Naive thymus-derived CD4-positive, alpha-beta T cell (primary cell): ENCODE results near the gene LALBA. TPM values are rescaled to one million over a fixed set of nuclear protein-coding genes. Genes with fewer than 3 reads are reported as not detected.
A peak's percentile ranks its signal among the peaks of the same experiment; 100 is the strongest.
"Not testable (repeated sequence)": the region's sequence is repeated elsewhere in the genome, so short reads cannot be mapped to it uniquely, and the experiment has no call there.

Source experiments
- ATAC-seq: fragments of 150-1000 bp; cut with Tn5 transposase; 2 replicates; pipeline ENCODE4 v1.10.0; 2021; ENCODE audit warnings: mild to moderate bottlenecking, moderate library complexity
- CTCF ChIA-PET: fragments of 350-600 bp; sonication (Branson Sonifier 250); formaldehyde crosslinking; loops from one replicate; lab custom pipeline; 2021; ENCODE audit warnings: antibody characterized with exemption; lab: Charles Lee
- POLR2A ChIA-PET: fragments of 350-600 bp; sonication (Branson Sonifier 250); formaldehyde crosslinking; loops from one replicate; lab custom pipeline; 2021; ENCODE audit warnings: antibody characterized with exemption, inconsistent platforms; lab: Charles Lee
- DNase-seq, 9 donors: peaks; one replicate each; pipeline versions ENCODE4 v3.0.0 to v3.0.0-alpha.2; 2020 to 2022; ENCODE audit warnings: mixed read lengths in 1 of 9
- H3K27ac ChIP-seq: one replicate; pipeline ENCODE4 v1.7.0; 2013; ENCODE audit warnings: mild to moderate bottlenecking, low read depth, low read length, moderate library complexity
- H3K27me3 ChIP-seq, 2 donors: one replicate each; pipeline ENCODE4 v1.7.0; 2013; ENCODE audit warnings: low read length in 2 of 2, mild to moderate bottlenecking in 2 of 2, moderate library complexity in 2 of 2; ENCODE audit not compliant: control insufficient read depth in 2 of 2, insufficient read depth in 2 of 2
- H3K36me3 ChIP-seq, 3 experiments: 1 replicate in 2 of 3; 2 replicates in 1 of 3; pipeline ENCODE4 v1.7.0; 2013; ENCODE audit warnings: low read length in 3 of 3, mild to moderate bottlenecking in 3 of 3, moderate library complexity in 1 of 3; ENCODE audit not compliant: insufficient read depth in 3 of 3, control insufficient read depth in 2 of 3
- H3K4me1 ChIP-seq, 2 donors: one replicate each; pipeline ENCODE4 v1.7.0; 2013; ENCODE audit warnings: low read length in 2 of 2, mild to moderate bottlenecking in 2 of 2, moderate library complexity in 1 of 2; ENCODE audit not compliant: control insufficient read depth in 2 of 2, insufficient read depth in 2 of 2
- H3K4me3 ChIP-seq: 2 replicates; pipeline ENCODE4 v1.7.0; 2013; ENCODE audit warnings: mild to moderate bottlenecking, low read length
- H3K9me3 ChIP-seq, 3 experiments: 1 replicate in 2 of 3; 2 replicates in 1 of 3; pipeline ENCODE4 v1.7.0; 2013; ENCODE audit warnings: low read length in 3 of 3; ENCODE audit not compliant: control insufficient read depth in 2 of 3
- H3K27ac Mint-ChIP-seq, 9 donors: one replicate each; pipeline ENCODE4 v1.8.0; 2020 to 2022; ENCODE audit warnings: mixed read lengths in 9 of 9, mild to moderate bottlenecking in 8 of 9, moderate library complexity in 5 of 9, inconsistent platforms in 2 of 9
- H3K27me3 Mint-ChIP-seq, 5 donors: one replicate each; pipeline ENCODE4 v1.8.0; 2021 to 2022; ENCODE audit warnings: mixed read lengths in 5 of 5, mild to moderate bottlenecking in 1 of 5
- H3K36me3 Mint-ChIP-seq, 5 donors: one replicate each; pipeline ENCODE4 v1.8.0; 2020 to 2022; ENCODE audit warnings: mixed read lengths in 5 of 5, mild to moderate bottlenecking in 3 of 5, inconsistent platforms in 1 of 5
- H3K4me1 Mint-ChIP-seq, 7 donors: one replicate each; pipeline ENCODE4 v1.8.0; 2020 to 2022; ENCODE audit warnings: mixed read lengths in 7 of 7, mild to moderate bottlenecking in 3 of 7, inconsistent platforms in 1 of 7
- H3K4me3 Mint-ChIP-seq, 10 donors: one replicate each; pipeline ENCODE4 v1.8.0; 2020 to 2022; ENCODE audit warnings: mild to moderate bottlenecking in 10 of 10, mixed read lengths in 10 of 10, moderate library complexity in 6 of 10, inconsistent platforms in 2 of 10
- H3K9me3 Mint-ChIP-seq, 11 donors: one replicate each; pipeline ENCODE4 v1.8.0; 2020 to 2022; ENCODE audit warnings: mixed read lengths in 11 of 11, mild to moderate bottlenecking in 4 of 11, inconsistent platforms in 1 of 11, moderate library complexity in 1 of 11
- intact Hi-C, 2 donors: fragments of 100-400 bp; cut with micrococcal nuclease; formaldehyde crosslinking; loops; one replicate each; pipeline ENCODE4 v1.15.1; 2023
- polyA plus RNA-seq, 2 donors: library from polyadenylated mRNA; unstranded; fragments of 300-500 nt; fragmentation: Illumina TruSeq; gene quantifications; one replicate each; pipeline ENCODE4 v1.2.3, GENCODE V29; 2021
- total RNA-seq, 6 experiments: library from RNA in 5 of 6; stranded (reverse) in 5 of 6; gene quantifications; 1 replicate in 5 of 6; 2 replicates in 1 of 6; pipeline ENCODE4 v1.2.3 and lab custom pipeline; 2021 to 2026

Gene LALBA
- total and polyA plus RNA-seq, 7 experiments from 2014 or later = not detected

DNA sequence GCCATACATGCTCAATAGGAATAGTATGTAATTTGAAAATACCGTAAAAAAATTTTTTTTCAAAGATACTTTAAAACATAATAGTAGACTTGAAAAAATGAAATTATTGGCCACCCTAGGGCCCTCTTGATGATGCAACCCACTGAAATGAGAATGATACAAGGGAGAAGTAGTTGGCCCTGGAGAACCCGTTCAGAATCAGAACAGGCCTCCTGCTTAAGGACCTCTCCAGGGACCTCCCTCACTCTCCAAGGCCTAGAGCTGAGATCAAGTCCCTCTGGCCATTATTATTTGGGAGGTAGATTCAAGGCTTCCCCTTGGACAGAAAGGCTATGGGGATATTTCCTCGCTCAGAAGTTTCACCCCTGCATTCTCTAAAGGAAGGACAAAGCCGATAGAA lies 11.9 kb downstream of the LALBA start:
- Mint-ChIP-seq H3K27me3 (peaks cover 0 to 22% (median 13%) of the 10 kb centered on the region in 5 donors), H3K9me3 (peaks cover 0 to 2% (median 0%) of the 10 kb centered on the region in 11 donors), H3K4me3 (no peak overlapping the region), H3K4me1 (peaks cover 0 to 3% (median 0%) of the 10 kb centered on the region in 7 donors), H3K27ac (no peak overlapping the region), H3K36me3 (peaks cover 0 to 5% (median 0%) of the 10 kb centered on the region in 5 donors)
- Histone ChIP-seq H3K4me3 (no peak overlapping the region), H3K27ac (no peak overlapping the region), H3K4me1 (no peaks in the 10 kb centered on the region), H3K9me3 (no peaks in the 10 kb centered on the region), H3K36me3 (no peaks in the 10 kb centered on the region), H3K27me3 (no peaks in the 10 kb centered on the region)
- DNase-seq (no peak), ATAC-seq (no peak)
- ChIA-PET CTCF (no interaction called here), POLR2A (no interaction called here)
- intact Hi-C loops = no loop called here

DNA sequence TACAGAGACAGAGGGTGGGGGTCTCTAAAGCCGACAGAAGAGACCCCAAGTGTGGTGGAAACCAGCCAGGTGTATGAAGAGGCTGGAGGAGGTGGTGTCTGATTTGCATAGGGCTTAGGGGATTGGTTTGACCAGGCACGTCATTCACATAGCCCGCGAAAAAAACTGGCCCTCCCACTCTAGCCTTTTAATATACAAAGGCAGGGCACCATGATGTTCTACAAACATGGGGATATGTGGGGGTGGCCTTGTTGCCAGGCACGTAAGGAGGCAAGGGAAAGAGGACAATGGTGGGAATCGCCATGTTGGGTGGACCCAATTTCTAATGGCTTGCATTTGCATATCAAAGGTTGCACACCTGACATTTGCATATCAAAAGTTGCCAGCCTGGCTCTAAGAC lies 13.2 kb downstream of the LALBA start:
- no peak overlapping the region for H3K4me3 ChIP-seq
- Mint-ChIP-seq H3K4me1 (peaks cover 0 to 3% (median 0%) of the 10 kb centered on the region in 7 donors), H3K27me3 (peaks cover 0 to 29% (median 13%) of the 10 kb centered on the region in 5 donors), H3K4me3 (no peak overlapping the region), H3K9me3 (peaks cover 0 to 8% (median 3%) of the 10 kb centered on the region in 11 donors), H3K27ac (no peak overlapping the region), H3K36me3 (peaks cover 0 to 6% (median 3%) of the 10 kb centered on the region in 5 donors)
- ATAC-seq (no peak), DNase-seq (no peak)
- no peaks in the 10 kb centered on the region for H3K4me1 ChIP-seq
- no peaks in the 10 kb centered on the region for H3K27me3 ChIP-seq
- H3K9me3 ChIP-seq = no peaks in the 10 kb centered on the region
- intact Hi-C loops = no loop called here
- ChIA-PET POLR2A (no interaction called here), CTCF (no interaction called here)
- no peak overlapping the region for H3K27ac ChIP-seq
- H3K36me3 ChIP-seq = no peaks in the 10 kb centered on the region

DNA sequence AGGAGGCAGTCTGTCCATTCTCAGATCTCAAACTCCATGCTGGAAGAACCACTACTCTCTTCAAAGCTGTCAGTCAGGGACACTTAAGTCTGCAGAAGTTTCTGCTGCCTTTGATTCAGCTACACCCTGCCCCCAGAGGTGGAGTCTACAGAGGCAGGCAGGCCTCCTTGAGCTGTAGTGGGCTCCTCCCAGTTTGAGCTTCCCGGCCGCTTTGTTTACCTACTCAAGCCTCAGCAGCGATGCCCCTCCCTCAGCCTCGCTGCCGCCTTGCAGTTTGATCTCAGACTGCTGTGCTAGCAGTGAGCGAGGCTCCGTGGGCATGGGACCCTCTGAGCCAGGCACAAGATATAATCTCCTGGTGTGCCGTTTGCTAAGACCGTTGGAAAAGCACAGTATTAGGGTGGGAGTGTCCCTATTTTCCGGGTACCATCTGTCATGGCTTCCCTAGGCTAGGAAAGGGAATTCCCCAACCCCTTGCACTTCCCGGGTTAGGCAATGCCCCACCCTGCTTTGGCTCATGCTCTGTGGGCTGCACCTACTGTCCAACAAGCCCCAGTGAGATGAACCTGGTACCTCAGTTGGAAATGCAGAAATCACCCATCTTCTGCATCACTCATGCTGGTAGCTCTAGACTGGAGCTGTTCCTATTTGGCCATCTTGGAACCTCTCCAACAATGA lies 16.0 kb downstream of the LALBA start:
- H3K27ac ChIP-seq, H3K9me3 ChIP-seq, H3K4me1 Mint-ChIP-seq, intact Hi-C loops, H3K36me3 Mint-ChIP-seq, H3K36me3 ChIP-seq, POLR2A ChIA-PET, ATAC-seq, H3K4me1 ChIP-seq, H3K4me3 ChIP-seq, H3K27me3 ChIP-seq: not testable (repeated sequence)
- H3K4me3 Mint-ChIP-seq = peak overlapping the region in 1 of 10 donors; percentile 48
- peaks cover 0 to 22% (median 7%) of the 10 kb centered on the region in 11 donors for H3K9me3 Mint-ChIP-seq
- CTCF ChIA-PET = interaction anchor here (0.9 kb wide), 1 partner anchor 11 kb away, joined by 3 read pairs; no protein-coding TSS in a partner anchor
- H3K27me3 Mint-ChIP-seq = peaks cover 4 to 29% (median 15%) of the 10 kb centered on the region in 5 donors
- H3K27ac Mint-ChIP-seq = peak overlapping the region in 2 of 9 donors; percentile 43 to 67
- DNase-seq = peak in 3 of 9 donors; percentile 3 to 35 (median 10)

GRCh38 chr12:48551636-48552035 lies 18.2 kb downstream of the LALBA start:
- H3K9me3 ChIP-seq, H3K27ac ChIP-seq, H3K4me1 ChIP-seq, H3K27ac Mint-ChIP-seq, H3K4me3 Mint-ChIP-seq, H3K4me1 Mint-ChIP-seq, H3K36me3 ChIP-seq, ATAC-seq, intact Hi-C loops, POLR2A ChIA-PET, H3K4me3 ChIP-seq, DNase-seq, H3K36me3 Mint-ChIP-seq, CTCF ChIA-PET, H3K27me3 ChIP-seq: not testable (repeated sequence)
- Mint-ChIP-seq H3K27me3 (peaks cover 4 to 25% (median 15%) of the 10 kb centered on the region in 5 donors), H3K9me3 (peaks cover 0 to 29% (median 11%) of the 10 kb centered on the region in 11 donors)

DNA sequence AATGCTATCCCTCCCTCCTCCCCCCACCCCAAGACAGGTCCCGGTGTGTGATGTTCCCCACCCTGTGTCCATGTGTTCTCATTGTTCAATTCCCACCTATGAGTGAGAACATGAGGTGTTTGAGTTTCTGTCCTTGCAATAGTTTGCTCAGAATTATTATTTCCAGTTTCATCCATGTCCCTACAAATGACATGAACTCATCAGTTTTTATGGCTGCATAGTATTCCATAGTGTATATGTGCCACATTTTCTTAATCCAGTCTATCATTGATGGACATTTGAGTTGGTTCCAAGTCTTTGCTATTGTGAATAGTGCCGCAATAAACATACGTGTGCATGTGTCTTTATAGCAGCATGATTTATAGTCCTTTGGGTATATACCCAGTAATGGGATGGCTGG lies 22.8 kb downstream of the LALBA start:
- H3K36me3 Mint-ChIP-seq, POLR2A ChIA-PET, intact Hi-C loops, ATAC-seq, H3K36me3 ChIP-seq, DNase-seq, H3K4me3 Mint-ChIP-seq, H3K4me3 ChIP-seq, H3K27ac ChIP-seq, H3K9me3 ChIP-seq, H3K4me1 ChIP-seq, H3K27ac Mint-ChIP-seq, CTCF ChIA-PET, H3K4me1 Mint-ChIP-seq, H3K27me3 ChIP-seq: not testable (repeated sequence)
- Mint-ChIP-seq H3K9me3 (peaks cover 0 to 29% (median 6%) of the 10 kb centered on the region in 11 donors), H3K27me3 (peaks cover 3 to 20% (median 13%) of the 10 kb centered on the region in 5 donors)

- peaks cover 0 to 4% (median 0%) of the 10 kb centered on the region in 7 donors for H3K4me1 Mint-ChIP-seq
- H3K27me3 ChIP-seq = no peaks in the 10 kb centered on the region
- peaks cover 0 to 20% (median 9%) of the 10 kb centered on the region in 5 donors for H3K27me3 Mint-ChIP-seq
- CTCF ChIA-PET = interaction anchor here (0.6 to 1.3 kb wide), 3 partner anchors 15 to 72 kb away, joined by 3 to 5 read pairs (median 3); no protein-coding TSS in a partner anchor
- no peaks in the 10 kb centered on the region for H3K4me1 ChIP-seq
- intact Hi-C loops = no loop called here
- no peak overlapping the region for H3K27ac Mint-ChIP-seq
- no peaks in the 10 kb centered on the region for H3K36me3 Mint-ChIP-seq
- H3K9me3 Mint-ChIP-seq = peaks cover 0 to 25% (median 6%) of the 10 kb centered on the region in 11 donors
- H3K27ac ChIP-seq = no peak overlapping the region
- H3K4me3 Mint-ChIP-seq = no peak overlapping the region
- H3K36me3 ChIP-seq = no peaks in the 10 kb centered on the region
- no peak overlapping the region for H3K4me3 ChIP-seq
- no peak for DNase-seq
- H3K9me3 ChIP-seq = no peaks in the 10 kb centered on the region
- no peak for ATAC-seq
- POLR2A ChIA-PET = no interaction called here
These were observed 23.9 kb downstream of the LALBA start for GRCh38 chr12:48545833-48546469.
